Endometrial microvascular endothelial cells (primary cell): ENCODE data around the gene PAX5. TPM values are rescaled to one million over a fixed set of nuclear protein-coding genes. Genes with fewer than 3 reads are reported as not detected.

ENCODE experiments used
- in situ Hi-C: cut with HindIII; loops from 2 replicates; pipeline ENCODE4 v1.10.0; 2017; ENCODE audit warnings: low sequenced_read_pairs, low pct_unique_long_range_greater_than_20kb; ENCODE audit errors: inconsistent ontology term
- total RNA-seq: library from RNA; depleted of rRNA; stranded (reverse); fragments of >200 nt; gene quantifications from one replicate; pipeline ENCODE4 v1.2.3, GENCODE V29; 2015; ENCODE audit errors: inconsistent ontology term

PAX5 gene
- total RNA-seq, 1 donor from 2014 or later: not detected

DNA sequence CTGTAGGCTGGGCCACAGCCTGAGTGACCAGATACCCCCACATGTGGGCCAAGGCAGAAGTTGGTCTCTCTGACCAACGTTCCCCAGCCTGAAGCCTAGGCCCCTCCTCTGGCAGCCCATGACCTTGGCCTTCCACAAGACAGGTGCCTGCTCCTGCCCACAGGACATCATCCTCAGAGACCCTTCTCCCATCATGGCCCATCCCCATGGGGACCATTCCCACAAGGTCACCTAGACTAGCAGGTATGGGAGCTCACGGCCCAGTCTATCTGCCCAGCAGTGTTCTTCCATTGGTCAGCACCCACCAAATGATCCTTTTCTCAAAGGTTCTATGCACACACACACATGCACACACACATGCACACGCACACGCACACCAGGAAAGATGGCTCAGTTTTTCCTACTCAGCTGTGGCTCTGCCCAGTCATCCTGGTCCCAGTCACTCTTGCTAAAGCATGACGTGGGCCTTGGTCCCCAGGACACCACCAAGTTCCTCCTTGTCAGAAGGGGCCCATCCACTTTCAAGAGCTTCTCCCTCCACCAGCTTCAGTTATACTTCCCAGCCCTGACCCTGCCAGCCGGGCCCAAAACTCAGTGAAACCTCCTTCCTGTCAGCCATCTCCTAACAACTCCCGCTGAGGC, 65.4 kb downstream of the PAX5 start:
- in situ Hi-C loops: no loop called here

DNA sequence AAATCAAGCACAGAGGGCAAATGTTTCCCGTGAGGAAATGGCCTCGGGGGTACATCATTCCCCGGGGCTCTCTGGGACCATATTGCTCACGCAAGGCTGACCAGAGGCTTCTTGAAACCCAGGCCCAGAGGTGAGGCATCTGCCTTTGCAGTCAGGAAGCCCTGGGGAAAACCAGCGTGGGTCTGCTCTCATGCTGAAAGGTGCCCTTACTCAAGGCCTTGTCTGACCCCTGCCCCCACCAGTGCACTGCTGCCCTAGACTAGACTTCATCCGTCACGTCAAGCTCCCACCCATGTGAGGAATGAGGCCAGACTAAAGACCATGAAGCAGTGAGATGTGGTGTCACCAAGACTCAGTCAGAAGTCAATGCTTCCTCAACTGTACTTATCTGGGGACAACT, 66.1 kb downstream of the PAX5 start:
- in situ Hi-C loops: no loop called here

DNA sequence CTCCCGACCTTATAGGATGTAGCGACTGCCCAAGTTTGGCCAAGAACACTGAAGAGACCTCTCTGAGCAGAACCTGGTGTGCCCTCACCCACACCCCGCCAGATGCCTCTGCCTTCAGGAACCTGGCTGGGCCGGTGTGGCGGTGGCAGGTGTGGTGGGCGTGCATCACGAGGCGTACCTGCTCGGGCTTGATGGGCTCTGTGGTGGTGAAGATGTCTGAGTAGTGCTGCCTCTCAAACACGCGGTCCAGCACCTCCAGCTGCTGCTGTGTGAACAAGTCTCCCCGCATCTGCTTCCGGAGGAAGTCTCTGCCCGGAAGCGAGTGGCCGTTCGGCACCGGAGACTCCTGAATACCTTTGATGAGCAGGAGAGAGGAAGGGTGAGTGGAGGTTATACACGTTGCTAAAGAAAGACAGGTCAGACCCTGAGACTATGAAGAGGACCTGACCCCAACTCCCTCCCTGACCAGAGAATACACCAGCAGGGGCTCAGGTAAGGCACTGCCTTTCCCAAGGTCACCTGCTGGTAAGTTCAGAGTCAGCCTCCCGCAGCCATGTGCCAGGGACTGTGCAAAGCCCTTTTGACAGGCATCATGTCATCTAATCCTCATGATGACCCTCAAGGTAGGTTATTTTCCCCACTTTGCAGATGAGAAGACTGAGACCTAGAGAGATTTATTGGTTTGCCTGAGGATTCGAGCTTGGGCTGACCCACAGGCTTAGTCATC, 67.5 kb downstream of the PAX5 start:
- in situ Hi-C loops: no loop called here

DNA sequence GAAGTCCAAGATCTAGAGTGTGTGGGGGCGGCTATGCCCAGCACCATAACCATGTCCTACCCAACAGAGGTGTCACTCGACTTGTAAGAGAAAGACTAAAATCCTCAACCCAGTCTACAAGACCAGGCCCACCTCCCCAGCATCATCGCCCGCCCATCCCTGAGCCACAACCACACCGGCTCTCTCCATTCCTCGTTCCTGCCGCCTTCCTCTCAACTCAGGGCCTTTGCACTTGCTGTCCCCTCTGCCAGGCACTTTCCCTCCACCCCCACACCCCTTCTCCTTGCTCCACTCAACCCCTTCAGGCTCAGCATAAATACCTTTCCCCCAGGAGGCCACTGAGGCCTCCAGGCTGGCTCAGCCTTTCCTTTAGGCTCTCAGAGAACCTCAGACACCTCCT, 69.3 kb downstream of the PAX5 start:
- in situ Hi-C loops: no loop called here

DNA sequence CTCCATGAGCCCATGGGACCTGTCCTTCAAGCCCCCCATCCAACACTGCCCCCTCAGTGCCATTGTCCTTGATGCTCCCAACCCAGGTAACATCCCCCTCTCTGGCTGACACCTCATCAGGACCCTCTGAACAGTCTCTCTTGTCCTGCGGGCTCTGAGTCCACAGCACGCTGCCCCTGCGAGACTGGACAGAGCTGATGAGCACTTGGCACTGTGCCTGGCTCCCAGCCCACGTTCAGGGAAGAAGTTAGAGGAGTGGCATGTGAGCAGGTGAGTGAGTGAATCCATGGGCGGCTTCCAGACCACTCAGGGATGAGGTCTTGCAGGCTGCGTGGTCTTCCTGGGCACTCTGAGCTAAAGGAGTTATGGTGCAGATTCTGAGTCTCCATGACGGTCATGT, 70.7 kb downstream of the PAX5 start:
- in situ Hi-C loops: no loop called here

DNA sequence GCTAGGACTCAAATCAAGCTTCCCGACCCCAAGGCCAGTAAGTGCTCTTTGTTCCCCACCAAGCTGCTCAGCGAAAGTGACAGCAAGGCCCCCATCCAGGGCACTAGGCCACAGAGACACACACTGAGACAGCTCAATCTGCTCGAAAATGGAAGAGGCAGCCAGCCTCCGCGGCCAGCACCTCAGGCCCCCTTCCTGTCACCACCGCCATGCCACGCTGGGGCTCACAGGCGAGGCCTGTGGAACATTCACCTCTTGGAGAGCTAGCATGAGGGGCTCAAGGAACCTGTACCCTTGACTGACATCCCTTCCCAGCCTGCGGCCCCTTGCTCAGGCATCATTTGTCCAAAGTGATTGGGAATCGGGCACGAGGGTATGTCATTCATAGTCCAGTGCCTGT, 71.4 kb downstream of the PAX5 start:
- in situ Hi-C loops: no loop called here

DNA sequence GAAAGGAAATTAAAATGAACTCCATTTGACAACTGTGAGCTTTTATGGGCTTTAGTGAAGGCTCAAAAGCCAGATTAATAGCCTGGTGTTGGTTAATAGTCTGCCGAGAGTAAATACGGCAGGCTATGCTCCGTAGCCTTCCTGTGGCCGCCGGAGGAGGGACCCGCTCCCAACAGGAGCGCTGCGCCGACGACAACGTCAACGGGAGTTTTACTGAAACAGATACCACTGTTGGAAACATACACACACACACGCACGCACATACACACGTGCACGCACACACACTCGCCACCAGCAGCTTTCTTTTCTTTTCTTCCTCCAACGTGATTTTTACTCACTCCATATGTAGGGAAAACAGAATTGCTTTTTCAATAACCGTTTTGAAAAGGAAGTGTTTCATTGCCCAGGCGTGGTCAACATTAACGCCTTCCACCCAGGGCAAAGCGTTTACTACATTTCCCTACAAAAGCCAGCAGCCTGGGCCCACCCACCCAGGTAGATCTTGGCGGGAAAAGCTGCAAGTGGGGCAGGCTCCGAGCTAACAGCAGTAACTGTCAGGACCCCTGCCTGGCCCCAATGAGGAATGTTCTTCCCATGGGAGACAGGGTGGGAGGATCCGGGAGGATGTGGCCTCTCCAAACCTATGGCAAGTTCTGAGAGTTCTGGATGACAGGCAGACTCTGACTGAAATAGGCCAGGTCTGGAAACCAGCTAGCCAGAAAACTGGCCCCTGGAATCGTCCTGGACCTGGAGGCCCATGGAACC, 72.3 kb downstream of the PAX5 start:
- in situ Hi-C loops: no loop called here

DNA sequence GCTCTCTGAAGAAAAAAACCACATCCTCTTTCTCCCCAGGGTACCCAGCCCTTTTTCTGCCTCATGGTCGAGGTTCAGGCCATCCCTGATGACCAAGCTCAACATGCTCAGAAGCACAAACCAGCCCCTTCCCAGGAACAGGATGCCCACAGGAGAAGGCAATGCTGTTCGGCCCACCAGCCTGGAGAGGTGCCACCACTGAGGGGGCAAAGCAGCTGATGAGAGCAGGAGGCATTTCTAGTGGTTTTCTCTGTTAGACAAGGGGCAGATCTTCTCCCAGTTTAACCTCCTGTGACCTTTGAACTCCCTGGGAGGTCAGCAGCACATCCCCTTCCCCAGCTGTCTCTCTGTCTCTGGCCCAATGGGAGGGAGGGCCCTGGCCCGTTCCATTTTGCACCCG, 73.0 kb downstream of the PAX5 start:
- in situ Hi-C loops: no loop called here

DNA sequence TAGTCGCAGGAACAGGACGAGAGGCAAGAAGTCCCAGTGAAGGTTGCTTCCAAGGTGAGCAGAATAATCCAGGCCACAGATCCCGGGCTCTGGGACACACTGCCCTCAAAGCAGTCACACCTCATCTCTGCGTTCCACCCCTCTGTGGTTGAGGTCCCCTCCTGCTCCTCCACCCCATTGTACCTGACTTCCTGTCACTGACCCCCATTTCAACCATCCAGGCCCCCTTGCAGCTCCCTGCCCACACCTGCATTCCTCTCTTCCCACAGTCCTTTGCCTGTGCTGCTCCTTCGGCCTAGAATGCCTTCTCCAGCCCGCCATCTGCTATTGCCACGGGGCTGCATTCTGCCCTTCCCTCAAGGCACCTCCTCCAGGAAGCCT, 73.5 kb downstream of the PAX5 start:
- in situ Hi-C loops: no loop called here

DNA sequence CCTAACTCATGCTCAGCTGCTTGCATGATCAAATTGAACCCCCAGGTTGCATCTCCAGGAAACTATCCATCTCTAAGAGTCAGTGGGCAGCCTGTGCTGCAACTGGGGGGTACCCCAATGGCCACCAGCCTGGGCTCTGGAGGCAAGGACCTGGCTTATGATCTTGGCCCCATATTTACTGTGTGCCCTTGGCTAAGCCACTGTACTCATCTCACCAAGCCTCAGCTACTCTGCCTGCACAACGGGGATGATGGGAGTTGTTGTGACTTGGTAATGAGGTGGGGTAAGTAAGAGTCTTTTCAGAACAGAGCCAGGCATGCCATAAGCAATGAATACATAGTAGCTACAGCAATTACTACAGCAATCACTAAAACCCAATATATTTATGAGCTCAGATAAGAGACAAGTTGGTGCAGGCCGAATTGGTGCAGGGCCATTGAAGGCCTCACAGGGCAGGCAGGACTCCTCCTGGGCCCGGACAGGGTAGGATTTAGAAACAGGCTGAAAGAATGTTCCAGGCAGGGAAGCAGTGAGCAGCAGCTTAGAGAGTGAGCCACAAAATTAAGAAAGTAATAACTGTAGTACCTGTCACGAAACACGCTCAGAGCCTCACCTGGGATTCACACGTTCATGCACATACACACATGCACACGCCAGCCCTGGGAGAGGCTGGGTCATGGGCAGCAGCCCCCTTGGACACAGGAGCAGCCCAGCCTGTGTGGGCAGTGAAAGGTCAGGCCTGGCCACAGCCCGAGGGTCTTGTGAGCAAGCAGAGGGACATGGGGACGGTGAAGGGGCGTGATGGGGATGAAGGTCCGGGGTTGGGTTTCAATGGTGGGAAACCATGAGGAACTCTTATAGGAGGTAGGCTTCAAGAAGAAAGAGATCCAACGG, 74.1 kb downstream of the PAX5 start:
- in situ Hi-C loops: no loop called here

DNA sequence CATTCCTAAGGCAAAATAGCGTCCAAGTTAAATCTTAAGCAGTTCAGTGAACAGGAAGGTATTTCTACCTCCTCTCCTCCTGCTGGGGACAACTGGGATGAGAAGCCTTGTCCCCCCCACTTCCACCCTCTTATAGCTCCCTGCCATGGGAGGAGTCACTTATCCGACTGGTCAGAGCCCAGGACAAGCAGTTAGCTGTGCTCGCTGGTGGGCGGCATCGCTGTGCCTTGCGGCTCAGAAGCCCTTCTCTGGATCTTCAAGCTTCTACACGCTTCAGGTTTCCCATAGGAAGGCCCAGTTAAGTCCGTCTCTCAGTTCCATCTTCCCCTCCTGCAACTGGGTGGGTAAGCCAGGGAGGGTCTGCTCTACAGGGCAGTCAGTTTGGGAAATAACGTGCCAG, 77.2 kb downstream of the PAX5 start:
- in situ Hi-C loops: no loop called here

DNA sequence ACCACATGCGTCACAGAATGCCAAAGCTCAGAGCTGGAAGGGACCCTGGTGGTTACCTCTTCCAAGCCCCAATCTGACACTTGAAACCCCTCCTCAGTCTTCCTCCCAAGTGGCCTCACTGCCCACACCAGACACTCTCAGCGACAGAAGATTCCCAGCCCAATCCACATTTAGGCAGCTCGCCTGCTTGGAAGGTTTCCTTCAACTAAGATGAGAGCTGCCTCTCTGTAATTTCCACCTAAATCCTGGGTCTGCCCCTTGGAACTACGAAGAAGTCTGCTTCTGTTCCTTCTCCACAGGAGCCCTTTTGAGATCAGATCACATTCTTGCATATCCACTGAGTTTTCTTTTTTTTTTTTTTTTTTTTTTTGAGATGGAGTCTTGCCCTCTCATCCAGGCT, 83.7 kb downstream of the PAX5 start:
- in situ Hi-C loops: no loop called here

DNA sequence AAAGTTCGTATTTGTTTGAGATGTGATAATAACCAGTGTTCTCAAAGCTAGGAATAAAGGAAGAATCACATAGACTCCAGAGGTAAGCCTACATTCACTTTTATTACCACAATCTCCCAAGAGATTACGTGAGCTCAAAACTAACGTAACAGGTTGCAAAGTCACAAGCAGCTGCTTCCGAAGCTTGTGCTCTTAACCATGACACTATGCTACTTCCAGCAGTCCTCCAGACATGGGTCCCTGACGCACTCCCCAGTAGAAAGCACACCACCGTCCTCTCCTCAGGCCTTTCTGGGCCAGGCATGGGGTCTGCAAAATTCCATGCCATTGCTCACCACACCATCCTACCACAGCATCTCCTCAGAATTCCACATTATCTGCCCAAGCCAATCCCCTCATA, 84.6 kb downstream of the PAX5 start:
- in situ Hi-C loops: no loop called here

DNA sequence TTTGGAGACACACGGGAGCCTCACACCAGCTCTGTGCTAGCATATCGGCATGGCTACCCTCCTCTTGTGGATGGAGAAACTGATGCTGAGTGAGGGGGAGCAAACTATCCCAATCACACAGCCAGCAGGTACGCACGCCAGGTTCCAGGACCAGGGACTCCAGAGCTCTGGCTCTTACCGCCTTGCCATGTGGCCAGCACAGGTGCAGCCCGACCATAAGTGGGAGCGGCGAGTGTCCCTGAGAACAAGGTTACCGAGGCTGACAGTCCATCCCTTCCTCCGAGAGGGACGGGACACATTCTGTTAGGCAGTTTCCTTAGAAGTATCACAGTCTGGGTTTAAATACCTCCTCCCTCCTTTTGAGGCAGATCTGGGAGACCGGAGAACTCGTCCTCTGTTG, 86.0 kb downstream of the PAX5 start:
- in situ Hi-C loops: no loop called here

DNA sequence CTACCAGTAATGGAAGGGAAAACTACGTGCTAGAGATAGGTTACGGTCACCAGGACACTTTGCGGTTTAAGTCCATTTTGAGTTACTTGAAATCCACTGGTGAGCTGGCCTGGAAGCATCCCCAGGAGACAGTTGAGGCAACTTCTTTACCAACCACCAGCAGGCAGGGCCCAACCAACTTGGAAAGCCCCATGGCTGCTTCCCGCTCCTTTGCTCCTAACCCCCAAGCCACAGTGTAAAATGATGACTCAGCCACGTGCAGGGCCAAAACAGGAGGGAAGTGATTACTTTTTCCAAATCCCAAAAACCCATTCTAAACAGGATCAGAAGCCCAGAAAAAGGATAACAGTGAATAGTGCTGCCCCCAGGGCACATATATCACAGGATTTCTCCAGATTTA, 87.4 kb downstream of the PAX5 start:
- in situ Hi-C loops: no loop called here

DNA sequence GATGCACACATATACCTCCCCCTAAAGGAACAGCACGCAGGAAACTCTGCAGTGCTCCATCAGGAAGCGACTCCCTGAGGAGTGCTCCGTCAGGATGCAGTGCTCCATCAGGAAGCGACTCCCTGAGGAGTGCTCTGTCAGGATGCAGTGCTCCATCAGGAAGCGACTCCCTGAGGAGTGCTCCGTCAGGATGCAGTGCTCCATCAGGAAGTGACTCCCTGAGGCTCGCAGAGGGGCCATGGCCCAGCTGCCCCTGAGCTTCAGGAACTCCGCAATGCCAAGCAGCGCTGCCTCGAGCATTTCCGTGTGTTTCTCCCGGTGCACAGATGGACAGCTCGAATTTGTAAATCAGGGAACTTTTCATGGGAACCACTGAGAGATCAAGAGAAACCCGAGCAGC, 88.1 kb downstream of the PAX5 start:
- in situ Hi-C loops: no loop called here

DNA sequence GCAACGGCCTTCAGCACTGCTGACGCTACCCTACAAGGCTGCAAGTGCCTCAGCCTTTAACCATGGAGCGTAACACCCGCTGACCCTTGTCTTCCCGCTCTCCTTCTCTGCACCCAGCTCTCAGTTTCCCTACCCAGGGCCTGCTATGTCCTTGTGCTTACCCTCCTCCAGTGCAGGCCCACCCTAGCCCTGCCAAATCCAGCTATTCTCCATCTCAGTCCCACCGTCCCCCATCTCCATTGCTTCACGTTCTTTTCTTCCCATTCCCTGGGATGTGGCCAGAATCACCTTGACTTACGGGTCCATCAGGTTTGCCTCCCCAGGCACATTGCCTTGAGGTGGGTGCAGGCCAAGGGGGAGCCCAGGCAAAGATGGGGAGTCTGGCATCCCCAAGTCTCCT, 91.2 kb downstream of the PAX5 start:
- in situ Hi-C loops: no loop called here

DNA sequence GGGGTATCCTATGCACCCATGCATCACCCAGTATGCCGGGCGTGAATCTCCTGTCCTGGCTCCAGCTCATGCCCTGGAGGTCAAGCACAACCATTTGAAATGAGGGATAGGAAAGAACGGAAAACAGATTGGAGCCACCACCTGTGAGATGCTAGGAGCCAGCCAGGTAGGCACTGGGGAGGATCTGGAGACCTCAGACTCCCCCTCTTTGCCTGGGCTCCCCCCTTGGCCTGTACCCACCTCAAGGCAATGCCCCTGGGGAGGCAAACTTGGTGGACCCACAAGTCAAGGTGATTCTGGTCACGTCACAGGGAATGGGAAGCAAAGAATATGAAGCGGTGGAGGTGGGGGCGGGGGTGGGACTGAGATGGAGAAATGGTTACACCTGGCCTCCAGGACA, 92.6 kb downstream of the PAX5 start:
- in situ Hi-C loops: no loop called here

DNA sequence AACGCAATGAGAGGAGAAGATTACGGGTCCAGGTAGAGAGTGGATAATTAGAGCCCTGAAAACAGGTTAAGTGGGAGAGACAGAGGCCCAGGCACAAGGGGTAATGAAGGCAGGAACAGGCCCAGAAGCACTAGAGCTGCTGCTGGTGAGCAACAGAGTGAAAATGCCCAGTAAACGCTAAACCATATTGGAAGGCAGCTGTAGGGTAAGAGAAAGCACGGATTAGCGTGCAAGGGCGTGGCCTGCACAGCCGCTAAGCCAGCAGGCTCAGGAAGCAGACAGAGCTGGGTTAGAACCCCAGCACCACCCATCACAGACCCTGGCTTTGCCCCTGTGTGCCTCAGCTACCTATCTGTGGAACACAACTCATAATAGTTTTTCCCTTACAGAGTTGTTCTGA, 93.2 kb downstream of the PAX5 start:
- in situ Hi-C loops: no loop called here
